H1 (cell line): ENCODE data around the gene KCNN4.

Source experiments
- ATF2 ChIP-seq: IDR thresholded peaks from 2 replicates; pipeline ENCODE4 v1.6.1; 2012; ENCODE audit warnings: low read length, inconsistent platforms
- FOSL1 ChIP-seq: IDR thresholded peaks from 2 replicates; pipeline ENCODE4 v1.6.1; 2011; ENCODE audit warnings: mild to moderate bottlenecking, low read depth, low read length, moderate library complexity; ENCODE audit not compliant: insufficient read depth
- RXRA ChIP-seq: IDR thresholded peaks from 2 replicates; pipeline ENCODE4 v1.6.1; 2011; ENCODE audit warnings: low read depth, mild to moderate bottlenecking, low read length, moderate library complexity; ENCODE audit not compliant: insufficient read depth
- TAF1 ChIP-seq: IDR thresholded peaks from 2 replicates; pipeline ENCODE4 v1.6.1; 2011; ENCODE audit warnings: mild to moderate bottlenecking, low read depth, low read length

DNA sequence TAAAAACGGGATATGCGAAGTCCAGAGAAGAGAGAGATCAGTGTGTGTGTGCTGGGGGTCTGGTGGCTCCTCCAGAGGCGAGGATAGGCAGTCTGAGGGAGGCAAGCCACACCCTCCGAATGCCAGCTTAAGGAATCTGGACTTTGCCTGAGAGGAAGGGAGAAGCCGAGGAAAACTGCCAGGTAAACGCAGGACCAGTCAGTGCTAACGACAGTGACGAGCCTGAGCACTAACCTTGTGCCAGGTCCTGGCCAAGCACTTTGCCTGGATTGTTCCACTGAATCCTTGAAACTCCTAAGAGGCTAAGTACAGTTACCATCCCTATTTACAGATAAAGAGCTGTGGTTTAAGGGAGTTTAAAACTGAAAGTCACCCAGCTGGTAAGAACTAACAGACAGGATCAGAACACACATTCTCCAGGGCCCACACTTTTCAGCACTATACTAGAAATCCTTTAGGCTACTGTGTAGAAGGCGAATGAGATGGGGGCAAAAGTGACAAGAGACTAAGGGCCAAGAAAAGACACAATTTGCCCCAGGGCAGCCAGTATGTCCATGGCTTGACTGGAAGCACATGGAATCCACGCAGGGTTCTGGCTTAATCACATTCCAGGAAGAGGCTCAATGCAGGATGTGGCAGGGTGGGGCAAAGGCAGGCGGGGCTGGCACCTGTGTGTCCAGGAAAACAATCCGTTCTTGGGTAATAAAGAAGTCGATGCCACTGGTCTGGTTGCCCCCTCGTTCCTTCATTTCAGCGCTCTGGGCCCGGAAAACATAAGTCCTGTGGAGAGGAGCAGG lies 41.1 kb downstream of the KCNN4 start:
- TF ChIP-seq RXRA (no peak), FOSL1 (no peak), ATF2 (no peak), TAF1 (no peak)
